Measurements from ENCODE around the gene EXOC6B. TPM values are rescaled to one million over a fixed set of nuclear protein-coding genes. Genes with fewer than 3 reads are reported as not detected.
A peak's percentile ranks its signal among the peaks of the same experiment; 100 is the strongest.

Gene EXOC6B
- total RNA-seq, 2 experiments from 2014 or later: 16.9 to 17.5 TPM

- Histone ChIP-seq H3K27ac (ENCODE audit: low read depth in 1 of 2, low read length in 2 of 2) (no peak overlapping the region), H3K36me3 (ENCODE audit: insufficient read depth, low read length) (no peaks in the 10 kb centered on the region), H3K9me3 (ENCODE audit: control insufficient read depth in 1 of 2, insufficient read depth in 1 of 2, low read length in 2 of 2) (peaks cover 0 to 35% of the 10 kb centered on the region in 2 experiments), H3K4me3 (ENCODE audit: low read length) (no peak overlapping the region), H3K27me3 (ENCODE audit: control insufficient read depth in 1 of 2, insufficient read depth in 2 of 2, low read length in 2 of 2) (peaks cover 47 to 53% of the 10 kb centered on the region in 2 experiments), H3K4me1 (ENCODE audit: insufficient read depth, low read length) (peaks cover 40% of the 10 kb centered on the region)
- peaks cover 36% of the 10 kb centered on the region for H3K4me1 Mint-ChIP-seq (ENCODE audit: low read depth)
- no peak for DNase-seq
- TF ChIP-seq, protein P1, sequence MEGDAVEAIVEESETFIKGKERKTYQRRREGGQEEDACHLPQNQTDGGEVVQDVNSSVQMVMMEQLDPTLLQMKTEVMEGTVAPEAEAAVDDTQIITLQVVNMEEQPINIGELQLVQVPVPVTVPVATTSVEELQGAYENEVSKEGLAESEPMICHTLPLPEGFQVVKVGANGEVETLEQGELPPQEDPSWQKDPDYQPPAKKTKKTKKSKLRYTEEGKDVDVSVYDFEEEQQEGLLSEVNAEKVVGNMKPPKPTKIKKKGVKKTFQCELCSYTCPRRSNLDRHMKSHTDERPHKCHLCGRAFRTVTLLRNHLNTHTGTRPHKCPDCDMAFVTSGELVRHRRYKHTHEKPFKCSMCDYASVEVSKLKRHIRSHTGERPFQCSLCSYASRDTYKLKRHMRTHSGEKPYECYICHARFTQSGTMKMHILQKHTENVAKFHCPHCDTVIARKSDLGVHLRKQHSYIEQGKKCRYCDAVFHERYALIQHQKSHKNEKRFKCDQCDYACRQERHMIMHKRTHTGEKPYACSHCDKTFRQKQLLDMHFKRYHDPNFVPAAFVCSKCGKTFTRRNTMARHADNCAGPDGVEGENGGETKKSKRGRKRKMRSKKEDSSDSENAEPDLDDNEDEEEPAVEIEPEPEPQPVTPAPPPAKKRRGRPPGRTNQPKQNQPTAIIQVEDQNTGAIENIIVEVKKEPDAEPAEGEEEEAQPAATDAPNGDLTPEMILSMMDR (IDR thresholded peaks at IDR 0.05): no peak
- H3K9me3 Mint-ChIP-seq: no peaks in the 10 kb centered on the region
- peak overlapping the region; percentile 25 for H3K4me3 Mint-ChIP-seq
- no peak for ATAC-seq (ENCODE audit: poor library complexity)
- no peaks in the 10 kb centered on the region for H3K36me3 Mint-ChIP-seq (ENCODE audit: low read depth)
- CTCF ChIA-PET: no interaction called here
- peaks cover 64% of the 10 kb centered on the region for H3K27me3 Mint-ChIP-seq
- POLR2A ChIA-PET: no interaction called here
- H3K27ac Mint-ChIP-seq: no peak overlapping the region
- intact Hi-C loops (cut with DNase I, micrococcal nuclease): no loop called here
Measured at GRCh38 chr2:72144274-72144631, 681.6 kb downstream of the EXOC6B start.

DNA sequence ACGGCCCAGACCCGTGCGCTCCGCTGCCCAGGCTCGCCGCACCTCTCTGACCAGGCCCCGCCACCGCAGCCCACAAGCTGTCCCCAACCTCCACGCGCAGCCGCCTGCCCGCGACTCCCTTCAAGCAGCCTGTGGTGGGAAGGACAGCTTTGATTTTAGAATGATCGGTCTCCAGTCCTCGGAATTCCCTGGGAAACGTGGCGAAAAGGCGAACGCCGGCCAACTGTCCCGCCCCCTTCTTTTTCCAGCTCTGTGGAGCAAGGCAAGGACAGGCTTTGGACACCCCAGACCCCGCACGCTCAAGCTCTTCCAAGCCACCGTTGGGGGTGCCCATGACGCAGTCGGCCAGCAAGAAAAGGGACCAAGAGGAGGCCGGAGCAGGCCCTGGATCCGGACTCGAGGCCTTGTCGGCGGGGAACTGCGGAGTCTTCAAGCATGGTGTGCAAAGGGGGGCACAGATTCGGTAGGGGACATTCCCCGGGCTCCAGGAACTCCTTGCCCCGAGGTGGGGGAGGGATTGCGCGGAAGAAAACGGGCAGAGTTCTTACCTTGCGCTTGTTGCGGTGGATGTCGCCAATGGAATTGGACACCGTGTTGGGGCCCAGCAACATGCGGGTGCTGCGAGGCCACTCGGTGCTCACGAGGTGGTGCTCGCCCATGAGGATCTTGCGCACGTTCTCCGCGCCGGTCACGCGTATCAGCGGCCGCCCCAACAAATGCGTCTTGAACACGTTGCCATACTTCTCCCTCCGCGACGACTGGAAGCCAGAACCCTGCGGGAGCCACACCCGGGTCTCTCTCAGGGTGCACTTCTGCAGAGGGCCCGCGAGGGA is 682.2 kb downstream of the EXOC6B start:
- H3K36me3 Mint-ChIP-seq (ENCODE audit: low read depth): no peaks in the 10 kb centered on the region
- Histone ChIP-seq H3K27ac (ENCODE audit: low read depth in 1 of 2, low read length in 2 of 2) (no peak overlapping the region), H3K4me1 (ENCODE audit: insufficient read depth, low read length) (peaks cover 37% of the 10 kb centered on the region), H3K4me3 (ENCODE audit: low read length) (no peak overlapping the region), H3K36me3 (ENCODE audit: insufficient read depth, low read length) (no peaks in the 10 kb centered on the region), H3K27me3 (ENCODE audit: control insufficient read depth in 1 of 2, insufficient read depth in 2 of 2, low read length in 2 of 2) (peaks cover 44 to 50% of the 10 kb centered on the region in 2 experiments), H3K9me3 (ENCODE audit: control insufficient read depth in 1 of 2, insufficient read depth in 1 of 2, low read length in 2 of 2) (peaks cover 0 to 32% of the 10 kb centered on the region in 2 experiments)
- peak in 1 of 14 experiments; percentile 30 for DNase-seq
- intact Hi-C loops (cut with DNase I, micrococcal nuclease): no loop called here
- H3K4me1 Mint-ChIP-seq (ENCODE audit: low read depth): peaks cover 30% of the 10 kb centered on the region
- no peaks in the 10 kb centered on the region for H3K9me3 Mint-ChIP-seq
- no peak overlapping the region for H3K27ac Mint-ChIP-seq
- TF ChIP-seq, protein P1 (IDR thresholded peaks at IDR 0.05): no peak
- ATAC-seq (ENCODE audit: poor library complexity): no peak
- H3K4me3 Mint-ChIP-seq: peak overlapping the region; percentile 25
- peaks cover 58% of the 10 kb centered on the region for H3K27me3 Mint-ChIP-seq
- ChIA-PET POLR2A (no interaction called here), CTCF (no interaction called here)

GRCh38 chr2:72142570-72143440 is 683.0 kb downstream of the EXOC6B start:
- Mint-ChIP-seq H3K36me3 (ENCODE audit: low read depth) (no peaks in the 10 kb centered on the region), H3K4me1 (ENCODE audit: low read depth) (peaks cover 24% of the 10 kb centered on the region), H3K27ac (no peak overlapping the region), H3K27me3 (peaks cover 50% of the 10 kb centered on the region), H3K9me3 (no peaks in the 10 kb centered on the region), H3K4me3 (no peak overlapping the region)
- DNase-seq (peak in 1 of 14 experiments; percentile 29), ATAC-seq (ENCODE audit: poor library complexity) (no peak)
- intact Hi-C loops (cut with DNase I, micrococcal nuclease): no loop called here
- H3K27ac ChIP-seq (ENCODE audit: low read depth in 1 of 2, low read length in 2 of 2): no peak overlapping the region
- POLR2A ChIA-PET: no interaction called here
- TF ChIP-seq, protein P1 (IDR thresholded peaks at IDR 0.05): no peak
- no peaks in the 10 kb centered on the region for H3K36me3 ChIP-seq (ENCODE audit: insufficient read depth, low read length)
- CTCF ChIA-PET: no interaction called here
- no peak overlapping the region for H3K4me3 ChIP-seq (ENCODE audit: low read length)
- peaks cover 40 to 46% of the 10 kb centered on the region in 2 experiments for H3K27me3 ChIP-seq (ENCODE audit: control insufficient read depth in 1 of 2, insufficient read depth in 2 of 2, low read length in 2 of 2)
- H3K9me3 ChIP-seq (ENCODE audit: control insufficient read depth in 1 of 2, insufficient read depth in 1 of 2, low read length in 2 of 2): peaks cover 0 to 32% of the 10 kb centered on the region in 2 experiments
- peaks cover 32% of the 10 kb centered on the region for H3K4me1 ChIP-seq (ENCODE audit: insufficient read depth, low read length)
